Endothelial cell of umbilical vein (primary cell): ENCODE measurements around the gene EFCC1. TPM values are rescaled to one million over a fixed set of nuclear protein-coding genes. Genes with fewer than 3 reads are reported as not detected.

Experiments used
- BruUV-seq: library from RNA; stranded (reverse); fragments of 400-500 nt; replicated peaks from 2 replicates; lab custom pipeline; 2021; lab: Mats Ljungman, UMichigan
- CTCF ChIA-PET: fragments of 300-600, 350-600 bp; sonication (Branson Sonifier 250); formaldehyde crosslinking; loops from one replicate; lab custom pipeline; 2021; ENCODE audit warnings: antibody characterized with exemption, inconsistent platforms; lab: Charles Lee
- POLR2A ChIA-PET: fragments of 300-600, 350-600 bp; sonication (Branson Sonifier 250); formaldehyde crosslinking; loops from one replicate; lab custom pipeline; 2021; ENCODE audit warnings: antibody characterized with exemption, inconsistent platforms; lab: Charles Lee
- DNase-seq: peaks from one replicate; pipeline ENCODE4 v3.0.0-alpha.2; 2011; ENCODE audit warnings: low read depth, low spot score
- FAIRE-seq: peaks from 2 replicates; lab custom pipeline; 2011; peaks lifted over from hg19 to GRCh38; lab: Jason Lieb, UNC
- H2AFZ ChIP-seq: 2 replicates; pipeline ENCODE4 v1.6.0; 2012; ENCODE audit warnings: low read depth, low read length, control low read depth, inconsistent platforms
- H3K27ac ChIP-seq: 2 replicates; pipeline ENCODE4 v1.5.1; 2011; ENCODE audit warnings: low read depth, mild to moderate bottlenecking, control low read depth, low read length, moderate library complexity; ENCODE audit not compliant: insufficient read depth
- H3K27me3 ChIP-seq, 2 experiments: 2 replicates each; pipeline versions ENCODE4 v1.6.0 to v1.6.1; 2011; ENCODE audit warnings: low read length in 2 of 2, mixed read lengths in 1 of 2; ENCODE audit not compliant: control insufficient read depth in 2 of 2, insufficient read depth in 2 of 2
- H3K36me3 ChIP-seq, 2 experiments: 2 replicates in 1 of 2; 3 replicates in 1 of 2; pipeline ENCODE4 v1.5.1; 2011; ENCODE audit warnings: low read length in 2 of 2, mild to moderate bottlenecking in 1 of 2, moderate library complexity in 1 of 2; ENCODE audit not compliant: control insufficient read depth in 2 of 2, insufficient read depth in 2 of 2; ENCODE audit errors: extremely low read depth in 1 of 2
- H3K4me1 ChIP-seq: 3 replicates; pipeline ENCODE4 v1.5.1; 2011; ENCODE audit warnings: mild to moderate bottlenecking, low read length; ENCODE audit not compliant: control insufficient read depth, insufficient read depth; ENCODE audit errors: extremely low read depth
- H3K4me2 ChIP-seq: 2 replicates; pipeline ENCODE4 v1.6.1; 2011; ENCODE audit warnings: low read length, control low read depth, mixed read lengths; ENCODE audit not compliant: insufficient read depth
- H3K4me3 ChIP-seq, 3 experiments: fragments of 200-600 bp in 1 of 3; sonication (generic), shearing (Covaris generic) in 1 of 3; replicated peaks in 1 of 3; 2 replicates each; pipeline ENCODE4 v1.5.1; 2011 to 2016; ENCODE audit warnings: control low read depth in 3 of 3, low read length in 3 of 3, mild to moderate bottlenecking in 2 of 3, inconsistent platforms in 1 of 3, low read depth in 1 of 3, moderate library complexity in 1 of 3; ENCODE audit not compliant: insufficient read depth in 1 of 3
- H3K79me2 ChIP-seq: 2 replicates; pipeline ENCODE4 v1.6.0; 2012; ENCODE audit warnings: low read length, inconsistent platforms; ENCODE audit not compliant: control insufficient read depth, insufficient read depth
- H3K9ac ChIP-seq: replicated peaks from 2 replicates; pipeline ENCODE3; 2011; ENCODE audit warnings: low read length, control low read depth; ENCODE audit not compliant: insufficient read depth; ENCODE audit errors: extremely low read depth
- H3K9me1 ChIP-seq: replicated peaks from 3 replicates; pipeline ENCODE4 v1.6.0; 2011; ENCODE audit warnings: mild to moderate bottlenecking, low read length; ENCODE audit not compliant: control insufficient read depth, insufficient read depth; ENCODE audit errors: extremely low read depth
- H3K9me3 ChIP-seq: replicated peaks from 2 replicates; pipeline ENCODE4 v1.5.1; 2012; ENCODE audit warnings: low read length, inconsistent platforms; ENCODE audit not compliant: control insufficient read depth, insufficient read depth
- H4K20me1 ChIP-seq: replicated peaks from 2 replicates; pipeline ENCODE3; 2011; ENCODE audit warnings: mild to moderate bottlenecking, low read length; ENCODE audit not compliant: control insufficient read depth, insufficient read depth; ENCODE audit errors: extremely low read depth
- CTCF ChIP-seq, 2 donors: IDR thresholded peaks; 1 replicate in 1 of 2; 2 replicates in 1 of 2; pipeline ENCODE4 v1.5.1; 2011; ENCODE audit warnings: low read length in 2 of 2, mild to moderate bottlenecking in 2 of 2, moderate library complexity in 2 of 2, control low read depth in 1 of 2, inconsistent platforms in 1 of 2, low read depth in 1 of 2; ENCODE audit not compliant: insufficient read depth in 1 of 2; ENCODE audit errors: extremely low read depth in 1 of 2
- EZH2 ChIP-seq: IDR thresholded peaks from 2 replicates; pipeline ENCODE4 v1.6.1; 2012; ENCODE audit warnings: borderline replicate concordance, low read depth, mild to moderate bottlenecking, moderate library complexity, low read length, inconsistent platforms; ENCODE audit not compliant: severe bottlenecking
- FOS ChIP-seq: IDR thresholded peaks from 2 replicates; pipeline ENCODE4 v1.6.1; 2011; ENCODE audit warnings: mild to moderate bottlenecking, low read length, moderate library complexity, borderline replicate concordance; ENCODE audit not compliant: insufficient read depth
- GATA2 ChIP-seq: IDR thresholded peaks from 2 replicates; pipeline ENCODE4 v1.7.0; 2011; ENCODE audit warnings: low read depth, mild to moderate bottlenecking, moderate library complexity, mixed read lengths, low read length; ENCODE audit not compliant: insufficient read length, insufficient read depth
- JUN ChIP-seq: IDR thresholded peaks from 2 replicates; pipeline ENCODE4 v1.6.1; 2011; ENCODE audit warnings: borderline replicate concordance, low read depth; ENCODE audit not compliant: insufficient read length, insufficient read depth
- MAX ChIP-seq: IDR thresholded peaks from 2 replicates; pipeline ENCODE4 v1.6.1; 2011; ENCODE audit not compliant: insufficient read depth, insufficient read length
- MYC ChIP-seq: IDR thresholded peaks from one replicate; pipeline ENCODE4 v1.6.1; 2011; ENCODE audit warnings: mild to moderate bottlenecking, low read depth, low read length
- POLR2A ChIP-seq: IDR thresholded peaks from 2 replicates; pipeline ENCODE4 v1.6.1; 2012; ENCODE audit warnings: low read depth, mild to moderate bottlenecking, control low read depth, low read length
- POLR2AphosphoS5 ChIP-seq: IDR thresholded peaks from 2 replicates; pipeline ENCODE4 v1.6.1; 2012; ENCODE audit warnings: low read depth, mild to moderate bottlenecking, control low read depth, low read length, moderate library complexity; ENCODE audit not compliant: insufficient read depth
- dilution Hi-C: fragments of 300-500 bp; cut with MboI; formaldehyde crosslinking; loops from one replicate; pipeline ENCODE4 v1.15.0; 2019; ENCODE audit warnings: low sequenced_read_pairs; ENCODE audit not compliant: extremely low pct_ligation_motif_present
- intact Hi-C: fragments of 100-400 bp; cut with micrococcal nuclease; formaldehyde crosslinking; loops from one replicate; pipeline ENCODE4 v1.10.0; 2022
- polyA plus RNA-seq, 4 experiments: library from polyadenylated mRNA; depleted of rRNA in 3 of 4; stranded (reverse) in 3 of 4; unstranded in 1 of 4; fragments of >200 nt; gene quantifications; 2 replicates each; pipeline versions ENCODE4 v1.2.1 to v1.2.3, GENCODE V29; 2011 to 2012; ENCODE audit warnings: missing spikeins in 1 of 4
- total RNA-seq: library from RNA; stranded (reverse); gene quantifications from 2 replicates; pipeline ENCODE4 v1.2.3, GENCODE V29; 2021

EFCC1 gene
- total and polyA plus RNA-seq, 2 donors (not counting 3 experiments of a cell fraction or from before 2014, with no cell fraction given) = 0.73 to 1.3 TPM

- H3K9ac ChIP-seq = no peak overlapping the region
- H3K79me2 ChIP-seq = no peaks in the 10 kb centered on the region
- no peak for DNase-seq
- intact Hi-C loops (no loop called here), dilution Hi-C loops (no loop called here)
- H3K4me3 ChIP-seq = no peak overlapping the region
- no peak overlapping the region for H3K4me2 ChIP-seq
- peaks cover 7% of the 10 kb centered on the region for H3K4me1 ChIP-seq
- H2AFZ ChIP-seq = no peak overlapping the region
- ChIA-PET POLR2A (no interaction called here), CTCF (interaction anchor here (0.9 to 4.8 kb wide), 3 partner anchors 21 to 58 kb away, joined by 3 to 36 read pairs (median 3); no protein-coding TSS in a partner anchor)
- no peak overlapping the region for H3K27ac ChIP-seq
- H3K27me3 ChIP-seq = peaks cover 11 to 27% of the 10 kb centered on the region in 2 experiments
- no peak for FAIRE-seq
- no TSS peak for BruUV-seq
- no peaks in the 10 kb centered on the region for H3K9me1 ChIP-seq
- H3K9me3 ChIP-seq = no peaks in the 10 kb centered on the region
- TF ChIP-seq FOS (no peak), EZH2 (no peak), POLR2AphosphoS5 (no peak), MYC (no peak), GATA2 (no peak), POLR2A (no peak), CTCF (IDR thresholded peaks at IDR 0.05; ENCODE audit: extremely low read depth in 1 of 2, insufficient read depth in 1 of 2, low read depth in 1 of 2, low read length in 2 of 2) (no peak), MAX (no peak), JUN (no peak)
- no peaks in the 10 kb centered on the region for H3K36me3 ChIP-seq
- H4K20me1 ChIP-seq = no peaks in the 10 kb centered on the region
These were observed 5.4 kb upstream of the EFCC1 start for GRCh38 chr3:128995737-128996136.
